Lower leg skin (tissue), 3 donors: ENCODE data around the gene IPCEF1.
"Not testable (repeated sequence)": the region's sequence is repeated elsewhere in the genome, so short reads cannot be mapped to it uniquely, and the experiment has no call there.

Experiments
- CTCF ChIP-seq, 3 donors: fragments of 450-650 bp; IDR thresholded peaks; one replicate each; pipeline ENCODE4 v1.5.1; 2016; ENCODE audit warnings: antibody characterized with exemption in 3 of 3, mild to moderate bottlenecking in 3 of 3, moderate library complexity in 2 of 3
- POLR2A ChIP-seq, 2 donors: fragments of 450-650 bp; IDR thresholded peaks; one replicate each; pipeline ENCODE4 v1.6.1; 2016 to 2017; ENCODE audit warnings: antibody characterized with exemption in 2 of 2, mild to moderate bottlenecking in 1 of 2, moderate library complexity in 1 of 2

- TF ChIP-seq POLR2A, CTCF (IDR thresholded peaks at IDR 0.05): not testable (repeated sequence)
Observed at GRCh38 chr6:154201688-154202087, 154.9 kb downstream of the IPCEF1 start.
